Panc1 (cell line): ENCODE results near the gene CRIP3. TPM values are rescaled to one million over a fixed set of nuclear protein-coding genes. Genes with fewer than 3 reads are reported as not detected.

Experiments
- ATAC-seq: fragments of 200-7000 bp; cut with Tn5 transposase; 2 replicates; pipeline ENCODE4 v1.9.1; 2020; ENCODE audit warnings: mild to moderate bottlenecking, moderate library complexity
- BruUV-seq: library from RNA; stranded (reverse); fragments of 400-500 nt; replicated peaks from 2 replicates; lab custom pipeline; 2021; lab: Mats Ljungman, UMichigan
- CTCF ChIA-PET: fragments of 300-600 bp; sonication (Branson Sonifier 250); formaldehyde crosslinking; loops from one replicate; lab custom pipeline; 2022; ENCODE audit warnings: antibody characterized with exemption; lab: Charles Lee
- POLR2A ChIA-PET: fragments of 300-600 bp; sonication (Branson Sonifier 250); formaldehyde crosslinking; loops from one replicate; lab custom pipeline; 2022; ENCODE audit warnings: antibody characterized with exemption; lab: Charles Lee
- DNase-seq: peaks from one replicate; pipeline ENCODE4 v3.0.0-alpha.2; 2010; ENCODE audit warnings: low read depth, low spot score
- H3K27ac ChIP-seq: 2 replicates; pipeline ENCODE4 v1.5.1; 2011; ENCODE audit warnings: mild to moderate bottlenecking, low read length, inconsistent platforms
- H3K27me3 ChIP-seq: fragments of 200-500 bp; sonication (Bioruptor generic); 2 replicates; pipeline ENCODE4 v1.6.0; 2014; ENCODE audit warnings: low read length, inconsistent platforms; ENCODE audit not compliant: control insufficient read depth, insufficient read depth
- H3K36me3 ChIP-seq: fragments of 200-500 bp; sonication (Bioruptor generic); 2 replicates; pipeline ENCODE4 v1.5.1; 2014; ENCODE audit warnings: inconsistent platforms, mild to moderate bottlenecking, low read length, moderate library complexity; ENCODE audit not compliant: control insufficient read depth, insufficient read depth
- H3K4me1 ChIP-seq: 2 replicates; pipeline ENCODE4 v1.5.1; 2011; ENCODE audit warnings: inconsistent platforms, mild to moderate bottlenecking, low read length, moderate library complexity; ENCODE audit not compliant: control insufficient read depth, insufficient read depth
- H3K4me3 ChIP-seq, 2 experiments: 2 replicates each; pipeline ENCODE4 v1.5.1; 2011 to 2012; ENCODE audit warnings: low read depth in 2 of 2, low read length in 2 of 2, mild to moderate bottlenecking in 2 of 2, inconsistent platforms in 1 of 2, moderate library complexity in 1 of 2
- H3K9me3 ChIP-seq: fragments of 200-500 bp; sonication (Bioruptor generic); 2 replicates; pipeline ENCODE4 v1.5.1; 2014; ENCODE audit warnings: low read depth, mild to moderate bottlenecking, inconsistent platforms, low read length, moderate library complexity; ENCODE audit not compliant: control insufficient read depth, insufficient read depth
- CTCF ChIP-seq: fragments of 450-650 bp; IDR thresholded peaks from 2 replicates; pipeline ENCODE4 v1.5.1; 2017; ENCODE audit warnings: mild to moderate bottlenecking
- POLR2AphosphoS5 ChIP-seq: IDR thresholded peaks from 2 replicates; pipeline ENCODE4 v1.6.1; 2012; ENCODE audit warnings: mild to moderate bottlenecking, low read depth, low read length, moderate library complexity
- REST ChIP-seq, 2 experiments: IDR thresholded peaks; 2 replicates each; pipeline ENCODE4 v1.6.1; 2011 to 2012; ENCODE audit warnings: low read depth in 2 of 2, control low read depth in 1 of 2, low read length in 1 of 2, mild to moderate bottlenecking in 1 of 2, moderate library complexity in 1 of 2; ENCODE audit not compliant: insufficient read depth in 1 of 2
- SIN3A ChIP-seq: IDR thresholded peaks from 2 replicates; pipeline ENCODE4 v1.6.1; 2012; ENCODE audit warnings: low read depth, mild to moderate bottlenecking, low read length, moderate library complexity, borderline replicate concordance; ENCODE audit not compliant: insufficient read depth
- TCF7L2 ChIP-seq: IDR thresholded peaks from 2 replicates; pipeline ENCODE4 v1.6.1; 2011; ENCODE audit warnings: mild to moderate bottlenecking, low read depth, low read length, inconsistent platforms
- in situ Hi-C: cut with HindIII; loops from 2 replicates; pipeline ENCODE4 v1.10.0; 2016; ENCODE audit warnings: low sequenced_read_pairs, low pct_unique_long_range_greater_than_20kb
- intact Hi-C: fragments of 100-400 bp; cut with micrococcal nuclease; formaldehyde crosslinking; loops from one replicate; pipeline ENCODE4 v1.10.0; 2022; ENCODE audit not compliant: unreplicated experiment
- total RNA-seq: library from RNA; stranded (reverse); gene quantifications from one replicate; pipeline ENCODE4 v1.2.1, GENCODE V29; 2021; ENCODE audit not compliant: unreplicated experiment

Gene CRIP3
- total RNA-seq, 1 experiment from 2014 or later, result 0.64 TPM

- TF ChIP-seq REST (IDR thresholded peaks at IDR 0.05; ENCODE audit: insufficient read depth in 1 of 2, low read depth in 2 of 2, low read length in 1 of 2) (no peak), TCF7L2 (no peak), CTCF (no peak), SIN3A (no peak), POLR2AphosphoS5 (no peak)
Observed at GRCh38 chr6:43335469-43335868, 26.8 kb upstream of the CRIP3 start.

GRCh38 chr6:43334466-43335095 is 26.0 kb upstream of the CRIP3 start:
- Histone ChIP-seq H3K4me3 (no peak overlapping the region), H3K36me3 (peaks cover 9% of the 10 kb centered on the region), H3K4me1 (no peaks in the 10 kb centered on the region), H3K27me3 (no peaks in the 10 kb centered on the region), H3K27ac (no peak overlapping the region), H3K9me3 (no peaks in the 10 kb centered on the region)
- ChIA-PET POLR2A (interaction anchor here (1.2 kb wide), 1 partner anchor 14 kb away, joined by 3 read pairs; no protein-coding TSS in a partner anchor), CTCF (interaction anchor here (0.6 to 1.2 kb wide), 4 partner anchors 14 to 71 kb away, joined by 3 to 9 read pairs (median 3); partner anchors contain the start of gene CRIP3)
- BruUV-seq, result no TSS peak
- ATAC-seq (peak; percentile 90), DNase-seq (peak; percentile 46)
- in situ Hi-C loops, result no loop called here
- intact Hi-C loops, result loop anchor here (2.0 kb wide), 1 partner anchor 72 kb away; no protein-coding TSS in a partner anchor
- TF ChIP-seq TCF7L2 (no peak), CTCF (peak; percentile 67), POLR2AphosphoS5 (no peak), SIN3A (no peak)

More at GRCh38 chr6:43335469-43335868, 26.8 kb upstream of the CRIP3 start:
- ChIA-PET POLR2A (interaction anchor here (1.2 kb wide), 1 partner anchor 15 kb away, joined by 3 read pairs; no protein-coding TSS in a partner anchor), CTCF (interaction anchor here (1.2 kb wide), 1 partner anchor 27 kb away, joined by 3 read pairs; the partner anchor contains the start of gene CRIP3)
- H3K9me3 ChIP-seq, result no peaks in the 10 kb centered on the region
- H3K27me3 ChIP-seq, result no peaks in the 10 kb centered on the region
- no peaks in the 10 kb centered on the region for H3K4me1 ChIP-seq
- H3K4me3 ChIP-seq, result no peak overlapping the region
- in situ Hi-C loops, result no loop called here
- intact Hi-C loops, result loop anchor here (2.0 kb wide), 1 partner anchor 73 kb away; no protein-coding TSS in a partner anchor
- BruUV-seq, result no TSS peak
- ATAC-seq (no peak), DNase-seq (no peak)
- peaks cover 18% of the 10 kb centered on the region for H3K36me3 ChIP-seq
- H3K27ac ChIP-seq, result no peak overlapping the region
